SK-N-SH (cell line): ENCODE results near the gene GADL1. TPM values are rescaled to one million over a fixed set of nuclear protein-coding genes. Genes with fewer than 3 reads are reported as not detected.

ENCODE experiments used
- CTCF ChIA-PET: fragments of 300-600, 350-600 bp; formaldehyde crosslinking; extraction: SDS; loops from one replicate; lab custom pipeline; 2021; lab: Yijun Ruan, JAX
- POLR2A ChIA-PET: fragments of 350-600 bp; sonication (Branson Sonifier 250); formaldehyde crosslinking; extraction: SDS; loops from one replicate; lab custom pipeline; 2020; ENCODE audit warnings: antibody characterized with exemption, inconsistent platforms; lab: Yijun Ruan, JAX
- DNase-seq: peaks from one replicate; pipeline ENCODE4 v3.0.0; 2012
- H2AFZ ChIP-seq: fragments of 200-600 bp; sonication (generic); 2 replicates; pipeline ENCODE4 v1.8.1; 2016; ENCODE audit warnings: antibody characterized with exemption, mild to moderate bottlenecking, low read depth
- H3F3A ChIP-seq: fragments of 200-600 bp; sonication (generic); replicated peaks from 2 replicates; pipeline ENCODE3; 2016; ENCODE audit warnings: antibody characterized with exemption, mild to moderate bottlenecking; ENCODE audit not compliant: insufficient read depth
- H3K27ac ChIP-seq, 2 experiments: fragments of 200-500 bp in 1 of 2; fragments of 200-600 bp in 1 of 2; sonication (Bioruptor generic) in 1 of 2; sonication (generic), shearing (Covaris generic) in 1 of 2; 2 replicates each; pipeline versions ENCODE4 v1.5.1 to v1.6.1; 2014 to 2016; ENCODE audit warnings: low read depth in 2 of 2, inconsistent platforms in 1 of 2, low read length in 1 of 2, mild to moderate bottlenecking in 1 of 2, mixed read lengths in 1 of 2
- H3K27me3 ChIP-seq: fragments of 200-600 bp; sonication (generic), shearing (Covaris generic); 2 replicates; pipeline ENCODE4 v1.6.1; 2016; ENCODE audit warnings: mixed run types; ENCODE audit not compliant: insufficient read depth
- H3K36me3 ChIP-seq, 2 experiments: fragments of 200-500 bp in 1 of 2; fragments of 200-600 bp in 1 of 2; sonication (Bioruptor generic) in 1 of 2; sonication (generic) in 1 of 2; replicated peaks in 1 of 2; 2 replicates each; pipeline versions ENCODE3 to v1.5.1; 2014 to 2016; ENCODE audit warnings: low read length in 1 of 2, mild to moderate bottlenecking in 1 of 2; ENCODE audit not compliant: insufficient read depth in 2 of 2, control insufficient read depth in 1 of 2
- H3K4me1 ChIP-seq, 2 experiments: fragments of 200-500 bp in 1 of 2; fragments of 200-600 bp in 1 of 2; sonication (Bioruptor generic) in 1 of 2; sonication (generic), shearing (Covaris generic) in 1 of 2; 2 replicates each; pipeline versions ENCODE4 v1.5.1 to v1.6.1; 2014 to 2016; ENCODE audit warnings: low read depth in 1 of 2, low read length in 1 of 2, mixed run types in 1 of 2; ENCODE audit not compliant: insufficient read depth in 2 of 2, control insufficient read depth in 1 of 2
- H3K4me2 ChIP-seq: fragments of 200-600 bp; sonication (generic), shearing (Covaris generic); 2 replicates; pipeline ENCODE4 v1.6.1; 2017; ENCODE audit warnings: mixed run types
- H3K4me3 ChIP-seq, 2 experiments: fragments of 200-500 bp in 1 of 2; fragments of 200-600 bp in 1 of 2; sonication (Bioruptor generic) in 1 of 2; sonication (generic), shearing (Covaris generic) in 1 of 2; 2 replicates each; pipeline versions ENCODE4 v1.5.1 to v1.8.1; 2014 to 2016; ENCODE audit warnings: low read depth in 2 of 2, inconsistent platforms in 1 of 2, low read length in 1 of 2, mild to moderate bottlenecking in 1 of 2, mixed read lengths in 1 of 2, moderate library complexity in 1 of 2
- H3K79me2 ChIP-seq: fragments of 200-600 bp; sonication (generic); 2 replicates; pipeline ENCODE4 v1.8.1; 2017; ENCODE audit warnings: mild to moderate bottlenecking; ENCODE audit not compliant: insufficient read depth
- H3K9ac ChIP-seq: fragments of 200-600 bp; sonication (generic); 2 replicates; pipeline ENCODE4 v1.6.1; 2017; ENCODE audit warnings: mixed run types
- H3K9me2 ChIP-seq: fragments of 200-600 bp; sonication (generic); 2 replicates; pipeline ENCODE4 v1.6.1; 2017; ENCODE audit warnings: mixed run types
- H3K9me3 ChIP-seq: fragments of 200-600 bp; sonication (generic); 2 replicates; pipeline ENCODE4 v1.6.1; 2017; ENCODE audit warnings: mixed run types, mild to moderate bottlenecking, moderate library complexity
- H4K20me1 ChIP-seq: fragments of 200-600 bp; sonication (generic); 2 replicates; pipeline ENCODE4 v1.6.1; 2017; ENCODE audit warnings: mild to moderate bottlenecking, mixed run types; ENCODE audit not compliant: insufficient read depth
- CHD2 ChIP-seq: fragments of 150-350 bp; IDR thresholded peaks from 2 replicates; pipeline ENCODE4 v1.6.1; 2018; ENCODE audit warnings: low read length; ENCODE audit not compliant: partially characterized antibody
- EZH2phosphoT487 ChIP-seq: fragments of 200-600 bp; sonication (generic); IDR thresholded peaks from 2 replicates; pipeline ENCODE4 v1.6.1; 2017; ENCODE audit warnings: low read depth, mixed run types, mild to moderate bottlenecking, antibody characterized with exemption, moderate library complexity, borderline replicate concordance
- FOXJ3 ChIP-seq: sonication (generic); formaldehyde crosslinking; IDR thresholded peaks from 2 replicates; pipeline ENCODE4 v1.5.1; 2020; ENCODE audit warnings: mild to moderate bottlenecking, missing genetic modification reagents
- FOXM1 ChIP-seq: IDR thresholded peaks from 2 replicates; pipeline ENCODE4 v1.4.0; 2012; ENCODE audit warnings: low read depth, mild to moderate bottlenecking
- GABPA ChIP-seq: IDR thresholded peaks from 2 replicates; pipeline ENCODE4 v1.4.0; 2012; ENCODE audit warnings: low read depth, mild to moderate bottlenecking
- GATA2 ChIP-seq: sonication (generic); formaldehyde crosslinking; IDR thresholded peaks from 2 replicates; pipeline ENCODE4 v1.5.0; 2020; ENCODE audit warnings: mild to moderate bottlenecking, missing genetic modification reagents
- JUND ChIP-seq: IDR thresholded peaks from 2 replicates; pipeline ENCODE4 v1.4.0; 2012
- MXI1 ChIP-seq: IDR thresholded peaks from 2 replicates; pipeline ENCODE4 v1.6.1; 2012; ENCODE audit warnings: mild to moderate bottlenecking, low read depth, low read length, improper control_type of control experiment
- NFIC ChIP-seq: IDR thresholded peaks from 2 replicates; pipeline ENCODE4 v1.4.0; 2012; ENCODE audit warnings: borderline replicate concordance
- NRF1 ChIP-seq: IDR thresholded peaks from 2 replicates; pipeline ENCODE4 v1.6.1; 2012; ENCODE audit warnings: low read depth, mild to moderate bottlenecking, low read length
- POLR2AphosphoS5 ChIP-seq: IDR thresholded peaks from 2 replicates; pipeline ENCODE4 v1.6.1; 2012; ENCODE audit warnings: low read depth, low read length
- RCOR1 ChIP-seq: fragments of 150-350 bp; IDR thresholded peaks from 2 replicates; pipeline ENCODE4 v1.6.1; 2017; ENCODE audit warnings: antibody characterized with exemption, low read length
- SIN3A ChIP-seq: IDR thresholded peaks from 2 replicates; pipeline ENCODE4 v1.6.1; 2012; ENCODE audit warnings: low read depth, mild to moderate bottlenecking, low read length, moderate library complexity, borderline replicate concordance
- TCF12 ChIP-seq: IDR thresholded peaks from 2 replicates; pipeline ENCODE4 v1.4.0; 2012
- TEAD4 ChIP-seq: IDR thresholded peaks from 2 replicates; pipeline ENCODE4 v1.4.0; 2012; ENCODE audit warnings: mild to moderate bottlenecking, borderline replicate concordance; ENCODE audit not compliant: insufficient read depth
- YY1 ChIP-seq: IDR thresholded peaks from 2 replicates; pipeline ENCODE4 v1.4.0; 2012; ENCODE audit warnings: low read depth, mild to moderate bottlenecking
- WGBS: methylation state at CpG from one replicate; pipeline ENCODE4 v1.1.6; 2017; ENCODE audit warnings: low lambda C conversion rate; 5-methylcytosine and 5-hydroxymethylcytosine counted together
- polyA plus RNA-seq, 3 experiments: library from polyadenylated mRNA; depleted of rRNA; stranded (reverse); fragments of >200 nt; gene quantifications; 2 replicates each; pipeline ENCODE4 v1.2.3, GENCODE V29; 2012
- TF ChIP-seq, protein P1 (sequence below): IDR thresholded peaks from 2 replicates; pipeline ENCODE4 v1.4.0; 2012; ENCODE audit warnings: low read depth
- TF ChIP-seq, protein P2 (sequence below): IDR thresholded peaks from 2 replicates; pipeline ENCODE4 v1.6.1; 2012; ENCODE audit warnings: mild to moderate bottlenecking, low read depth, low read length, moderate library complexity
- TF ChIP-seq, protein P3 (sequence below): IDR thresholded peaks from 2 replicates; pipeline ENCODE4 v1.4.0; 2012; ENCODE audit warnings: low read depth, borderline replicate concordance

Gene GADL1
- polyA plus RNA-seq, 1 of the 3 experiments (the other 2 are of a cell fraction) = not detected

DNA sequence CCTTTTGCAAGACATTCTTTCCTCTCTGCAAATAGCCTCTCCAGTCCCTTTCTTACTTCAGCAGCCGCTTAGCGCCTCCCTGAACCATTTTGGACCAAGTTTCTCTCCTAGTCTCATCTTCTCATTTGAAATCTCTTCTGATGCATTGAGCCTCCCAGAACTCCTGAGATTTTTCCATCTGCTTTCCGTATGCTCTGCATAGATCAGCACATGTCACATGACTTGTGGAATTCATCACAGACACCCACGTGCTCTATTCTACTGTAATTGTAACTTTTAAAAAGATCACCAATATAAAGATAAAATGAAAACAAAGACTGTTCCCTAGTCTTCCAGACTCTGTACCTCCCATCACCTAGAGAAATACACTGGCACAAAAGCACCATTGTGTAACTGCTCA is 100.7 kb downstream of the GADL1 start:
- Histone ChIP-seq H3K27me3 (no peaks in the 10 kb centered on the region), H3K4me2 (no peak overlapping the region), H3K36me3 (no peaks in the 10 kb centered on the region), H3K4me3 (no peak overlapping the region), H3K4me1 (no peaks in the 10 kb centered on the region), H3K79me2 (no peaks in the 10 kb centered on the region), H3F3A (no peaks in the 10 kb centered on the region), H3K9ac (no peak overlapping the region), H4K20me1 (no peaks in the 10 kb centered on the region), H3K9me3 (no peaks in the 10 kb centered on the region), H2AFZ (no peak overlapping the region), H3K9me2 (no peaks in the 10 kb centered on the region), H3K27ac (no peak overlapping the region)
- ChIA-PET POLR2A (no interaction called here), CTCF (no interaction called here)
- WGBS = 71% methylated on average over 4 of the region's 4 CpGs
- TF ChIP-seq, protein P1, sequence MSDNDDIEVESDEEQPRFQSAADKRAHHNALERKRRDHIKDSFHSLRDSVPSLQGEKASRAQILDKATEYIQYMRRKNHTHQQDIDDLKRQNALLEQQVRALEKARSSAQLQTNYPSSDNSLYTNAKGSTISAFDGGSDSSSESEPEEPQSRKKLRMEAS = no peak
- TF ChIP-seq NFIC (no peak), GATA2 (CRISPR knock-in tag) (no peak), POLR2AphosphoS5 (no peak), JUND (no peak), GABPA (no peak), TEAD4 (no peak), TCF12 (no peak)
- TF ChIP-seq, protein P2, sequence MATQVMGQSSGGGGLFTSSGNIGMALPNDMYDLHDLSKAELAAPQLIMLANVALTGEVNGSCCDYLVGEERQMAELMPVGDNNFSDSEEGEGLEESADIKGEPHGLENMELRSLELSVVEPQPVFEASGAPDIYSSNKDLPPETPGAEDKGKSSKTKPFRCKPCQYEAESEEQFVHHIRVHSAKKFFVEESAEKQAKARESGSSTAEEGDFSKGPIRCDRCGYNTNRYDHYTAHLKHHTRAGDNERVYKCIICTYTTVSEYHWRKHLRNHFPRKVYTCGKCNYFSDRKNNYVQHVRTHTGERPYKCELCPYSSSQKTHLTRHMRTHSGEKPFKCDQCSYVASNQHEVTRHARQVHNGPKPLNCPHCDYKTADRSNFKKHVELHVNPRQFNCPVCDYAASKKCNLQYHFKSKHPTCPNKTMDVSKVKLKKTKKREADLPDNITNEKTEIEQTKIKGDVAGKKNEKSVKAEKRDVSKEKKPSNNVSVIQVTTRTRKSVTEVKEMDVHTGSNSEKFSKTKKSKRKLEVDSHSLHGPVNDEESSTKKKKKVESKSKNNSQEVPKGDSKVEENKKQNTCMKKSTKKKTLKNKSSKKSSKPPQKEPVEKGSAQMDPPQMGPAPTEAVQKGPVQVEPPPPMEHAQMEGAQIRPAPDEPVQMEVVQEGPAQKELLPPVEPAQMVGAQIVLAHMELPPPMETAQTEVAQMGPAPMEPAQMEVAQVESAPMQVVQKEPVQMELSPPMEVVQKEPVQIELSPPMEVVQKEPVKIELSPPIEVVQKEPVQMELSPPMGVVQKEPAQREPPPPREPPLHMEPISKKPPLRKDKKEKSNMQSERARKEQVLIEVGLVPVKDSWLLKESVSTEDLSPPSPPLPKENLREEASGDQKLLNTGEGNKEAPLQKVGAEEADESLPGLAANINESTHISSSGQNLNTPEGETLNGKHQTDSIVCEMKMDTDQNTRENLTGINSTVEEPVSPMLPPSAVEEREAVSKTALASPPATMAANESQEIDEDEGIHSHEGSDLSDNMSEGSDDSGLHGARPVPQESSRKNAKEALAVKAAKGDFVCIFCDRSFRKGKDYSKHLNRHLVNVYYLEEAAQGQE = no peak
- no peak for DNase-seq

DNA sequence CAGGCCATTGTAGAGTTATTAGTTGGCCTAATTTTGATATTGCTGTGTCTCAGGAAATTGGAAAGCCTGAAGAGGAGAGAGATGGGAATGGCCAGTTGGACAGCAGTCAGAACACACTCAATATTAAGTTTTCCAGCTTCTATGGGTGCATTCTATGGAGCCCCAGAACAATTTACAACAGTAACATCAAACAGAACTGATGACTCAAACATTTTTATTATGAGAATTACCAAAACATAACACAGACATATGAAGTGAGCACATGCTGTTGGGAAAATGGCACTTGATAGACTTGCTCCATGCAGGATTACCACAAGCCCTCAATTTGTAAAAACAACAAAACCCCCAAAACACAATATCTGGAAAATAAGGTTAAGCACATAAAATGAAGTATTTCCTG is 104.3 kb downstream of the GADL1 start:
- no peak for DNase-seq
- Histone ChIP-seq H2AFZ (no peak overlapping the region), H3F3A (no peaks in the 10 kb centered on the region), H3K27me3 (no peaks in the 10 kb centered on the region; the same call in 1 of the 2 replicates), H3K4me2 (no peak overlapping the region), H3K9me2 (no peaks in the 10 kb centered on the region), H3K4me1 (peaks cover 0 to 2% of the 10 kb centered on the region in 2 experiments; a peak in 1 of 4 replicates), H3K36me3 (no peaks in the 10 kb centered on the region), H3K27ac (no peak overlapping the region), H3K9me3 (no peaks in the 10 kb centered on the region), H4K20me1 (no peaks in the 10 kb centered on the region), H3K9ac (no peak overlapping the region), H3K79me2 (no peaks in the 10 kb centered on the region), H3K4me3 (no peak overlapping the region)
- ChIA-PET CTCF (interaction anchor here (0.6 to 0.7 kb wide), 2 partner anchors 126 to 656 kb away, joined by 3 read pairs; no protein-coding TSS in a partner anchor), POLR2A (no interaction called here)
- TF ChIP-seq FOXM1 (no peak), SIN3A (no peak), YY1 (no peak), NFIC (no peak), CHD2 (no peak), FOXJ3 (no peak), NRF1 (no peak), MXI1 (no peak), EZH2phosphoT487 (no peak), RCOR1 (no peak)
- TF ChIP-seq, protein P2 = no peak
- TF ChIP-seq, protein P3, sequence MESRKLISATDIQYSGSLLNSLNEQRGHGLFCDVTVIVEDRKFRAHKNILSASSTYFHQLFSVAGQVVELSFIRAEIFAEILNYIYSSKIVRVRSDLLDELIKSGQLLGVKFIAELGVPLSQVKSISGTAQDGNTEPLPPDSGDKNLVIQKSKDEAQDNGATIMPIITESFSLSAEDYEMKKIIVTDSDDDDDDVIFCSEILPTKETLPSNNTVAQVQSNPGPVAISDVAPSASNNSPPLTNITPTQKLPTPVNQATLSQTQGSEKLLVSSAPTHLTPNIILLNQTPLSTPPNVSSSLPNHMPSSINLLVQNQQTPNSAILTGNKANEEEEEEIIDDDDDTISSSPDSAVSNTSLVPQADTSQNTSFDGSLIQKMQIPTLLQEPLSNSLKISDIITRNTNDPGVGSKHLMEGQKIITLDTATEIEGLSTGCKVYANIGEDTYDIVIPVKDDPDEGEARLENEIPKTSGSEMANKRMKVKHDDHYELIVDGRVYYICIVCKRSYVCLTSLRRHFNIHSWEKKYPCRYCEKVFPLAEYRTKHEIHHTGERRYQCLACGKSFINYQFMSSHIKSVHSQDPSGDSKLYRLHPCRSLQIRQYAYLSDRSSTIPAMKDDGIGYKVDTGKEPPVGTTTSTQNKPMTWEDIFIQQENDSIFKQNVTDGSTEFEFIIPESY = no peak
